GM23338 (cell line): Measurements from ENCODE around the gene ZNF665. TPM values are rescaled to one million over a fixed set of nuclear protein-coding genes. Genes with fewer than 3 reads are reported as not detected.
"Not testable (repeated sequence)": the region's sequence is repeated elsewhere in the genome, so short reads cannot be mapped to it uniquely, and the experiment has no call there.

Experiments
- ATAC-seq: fragments of 200-7000 bp; cut with Tn5 transposase; 3 replicates; pipeline ENCODE4 v1.9.1; 2020
- DNase-seq: peaks from one replicate; pipeline ENCODE4 v3.0.0-alpha.2; 2015; ENCODE audit warnings: low spot score
- H2AFZ ChIP-seq: fragments of 200-600 bp; sonication (generic); 2 replicates; pipeline ENCODE4 v1.8.0; 2016; ENCODE audit warnings: antibody characterized with exemption, mild to moderate bottlenecking, moderate library complexity
- H3F3A ChIP-seq: fragments of 200-600 bp; sonication (generic); replicated peaks from 2 replicates; pipeline ENCODE4 v1.8.0; 2017; ENCODE audit warnings: antibody characterized with exemption, mixed run types, low read depth
- H3K27ac ChIP-seq: fragments of 200-600 bp; sonication (generic); 2 replicates; pipeline ENCODE4 v1.6.1; 2016; ENCODE audit warnings: low read depth
- H3K27me3 ChIP-seq: fragments of 200-600 bp; sonication (generic); 2 replicates; pipeline ENCODE4 v1.8.0; 2016; ENCODE audit warnings: mild to moderate bottlenecking, mixed run types, moderate library complexity; ENCODE audit not compliant: insufficient read depth
- H3K36me3 ChIP-seq: fragments of 200-600 bp; sonication (generic); 2 replicates; pipeline ENCODE4 v1.8.0; 2016; ENCODE audit warnings: mild to moderate bottlenecking; ENCODE audit not compliant: insufficient read depth
- H3K4me1 ChIP-seq: fragments of 200-600 bp; sonication (generic); 2 replicates; pipeline ENCODE4 v1.8.0; 2016; ENCODE audit warnings: mild to moderate bottlenecking, moderate library complexity; ENCODE audit not compliant: insufficient read depth
- H3K4me2 ChIP-seq: fragments of 200-600 bp; sonication (generic); 2 replicates; pipeline ENCODE4 v1.7.1; 2017; ENCODE audit warnings: mixed run types
- H3K4me3 ChIP-seq: fragments of 200-600 bp; sonication (generic); 2 replicates; pipeline ENCODE4 v1.6.1; 2016; ENCODE audit warnings: mixed run types
- H3K79me2 ChIP-seq: fragments of 200-600 bp; sonication (generic); replicated peaks from 2 replicates; pipeline ENCODE4 v1.8.0; 2017; ENCODE audit warnings: mild to moderate bottlenecking; ENCODE audit not compliant: insufficient read depth
- H3K9me2 ChIP-seq: fragments of 200-600 bp; sonication (generic); 2 replicates; pipeline ENCODE4 v1.8.0; 2017; ENCODE audit not compliant: insufficient read depth
- H4K20me1 ChIP-seq: fragments of 200-600 bp; sonication (generic); replicated peaks from 2 replicates; pipeline ENCODE4 v1.8.0; 2017; ENCODE audit warnings: mild to moderate bottlenecking; ENCODE audit not compliant: insufficient read depth
- H3K27ac Mint-ChIP-seq: 2 replicates; pipeline ENCODE4 v1.8.0; 2020; ENCODE audit warnings: inconsistent platforms, mild to moderate bottlenecking, moderate library complexity, mixed read lengths
- H3K27me3 Mint-ChIP-seq: 3 replicates; pipeline ENCODE4 v1.8.0; 2022; ENCODE audit warnings: low read depth, mild to moderate bottlenecking, moderate library complexity, mixed read lengths, inconsistent platforms; ENCODE audit not compliant: insufficient read depth, poor library complexity
- H3K36me3 Mint-ChIP-seq: 3 replicates; pipeline ENCODE4 v1.8.0; 2021; ENCODE audit warnings: low read depth, mild to moderate bottlenecking, inconsistent platforms, moderate library complexity, mixed read lengths
- H3K4me1 Mint-ChIP-seq: 3 replicates; pipeline ENCODE4 v1.8.0; 2020; ENCODE audit warnings: mild to moderate bottlenecking, inconsistent platforms, mixed read lengths
- H3K4me3 Mint-ChIP-seq: 3 replicates; pipeline ENCODE4 v1.8.0; 2021; ENCODE audit warnings: moderate library complexity, mild to moderate bottlenecking, inconsistent platforms, mixed read lengths
- H3K9me3 Mint-ChIP-seq: 3 replicates; pipeline ENCODE4 v1.8.0; 2020; ENCODE audit warnings: moderate library complexity, mild to moderate bottlenecking, inconsistent platforms, mixed read lengths
- POLR2AphosphoS5 ChIP-seq: IDR thresholded peaks from 2 replicates; pipeline ENCODE4 v1.6.1; 2016; ENCODE audit warnings: antibody characterized with exemption, low read depth
- STAT1 ChIP-seq: IDR thresholded peaks from one replicate; pipeline ENCODE4 v1.6.1; 2016; ENCODE audit warnings: antibody characterized with exemption; ENCODE audit not compliant: unreplicated experiment
- ZNF114 ChIP-seq: fragments of 250-450 bp; sonication (Bioruptor Pico); IDR thresholded peaks from 2 replicates; pipeline ENCODE4 v1.5.0; 2020; ENCODE audit warnings: mild to moderate bottlenecking, moderate library complexity
- ZNF331 ChIP-seq: fragments of 250-450 bp; sonication (Bioruptor Pico); IDR thresholded peaks from 2 replicates; pipeline ENCODE4 v1.5.0; 2020; ENCODE audit warnings: low read depth, mild to moderate bottlenecking, moderate library complexity
- ZNF462 ChIP-seq: fragments of 250-450 bp; sonication (Bioruptor Pico); IDR thresholded peaks from 2 replicates; pipeline ENCODE4 v1.5.0; 2020; ENCODE audit warnings: mild to moderate bottlenecking, moderate library complexity
- polyA plus RNA-seq: library from polyadenylated mRNA; unstranded; fragments of >200 nt; fragmentation: Nextera tagmentation; extraction: Ambion mirVana; gene quantifications from 2 replicates; pipeline ENCODE4 v1.2.1, GENCODE V29; 2016
- total RNA-seq: library from RNA; depleted of rRNA; stranded (reverse); fragments of >200 nt; shearing (Covaris generic); gene quantifications from 2 replicates; pipeline ENCODE4 v1.2.3, GENCODE V29; 2014
- TF ChIP-seq, protein P1 (sequence below): IDR thresholded peaks from one replicate; pipeline ENCODE4 v1.6.1; 2018; ENCODE audit warnings: antibody characterized with exemption; ENCODE audit not compliant: unreplicated experiment
- TF ChIP-seq, protein P2 (sequence below), 2 experiments: fragments of 200-600 bp in 1 of 2; sonication (generic) in 1 of 2; conservative IDR thresholded peaks; 2 replicates each; pipeline versions ENCODE4 v1.5.1 to v1.6.1; 2016 to 2017; ENCODE audit warnings: antibody characterized with exemption in 2 of 2, low read depth in 2 of 2, mild to moderate bottlenecking in 2 of 2, moderate library complexity in 1 of 2

Gene ZNF665
- total and polyA plus RNA-seq, 2 experiments from 2014 or later, result 3.1 to 3.5 TPM

DNA sequence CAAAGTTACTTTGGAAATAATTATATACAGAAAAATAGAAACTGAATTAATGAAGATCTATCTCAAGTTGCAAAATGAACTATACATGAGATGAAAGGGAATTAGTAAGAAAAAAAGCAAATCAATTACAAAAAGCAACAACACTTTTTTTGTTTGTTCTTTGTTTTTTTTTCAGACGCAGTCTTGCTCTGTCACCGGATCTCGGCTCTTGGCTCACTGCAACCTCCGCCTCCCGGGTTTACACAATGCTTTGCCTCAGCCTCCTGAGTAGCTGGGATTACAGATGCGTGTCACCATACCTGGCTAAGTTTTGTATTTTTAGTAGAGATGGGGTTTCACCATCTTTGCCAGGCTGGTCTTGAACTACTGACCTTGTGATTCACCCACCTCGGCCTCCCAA lies 62.7 kb downstream of the ZNF665 start:
- Histone ChIP-seq H3K27me3 (peaks cover 10% of the 10 kb centered on the region; the same call in 1 of the 2 replicates), H3F3A (0 out of 2 replicates have a peak, but pooled peaks cover 3% of the 10 kb centered on the region), H3K4me2 (no peak overlapping the region), H3K79me2 (peaks cover 20% of the 10 kb centered on the region), H2AFZ (no peak overlapping the region), H3K27ac (no peak overlapping the region), H3K9me2 (no peaks in the 10 kb centered on the region), H3K4me3 (peak overlapping the region; percentile 81; the same call in 1 of the 2 replicates), H3K4me1 (peaks cover 22% of the 10 kb centered on the region), H3K36me3 (no peaks in the 10 kb centered on the region), H4K20me1 (peaks cover 7% of the 10 kb centered on the region; the same call in 1 of the 2 replicates)
- peaks cover 6% of the 10 kb centered on the region; the same call in 1 of the 3 replicates for H3K9me3 Mint-ChIP-seq
- H3K4me3 Mint-ChIP-seq, result no peak overlapping the region
- peaks cover 4% of the 10 kb centered on the region; the same call in 1 of the 3 replicates for H3K36me3 Mint-ChIP-seq
- ATAC-seq (no peak), DNase-seq (peak; percentile 20)
- TF ChIP-seq, protein P1, sequence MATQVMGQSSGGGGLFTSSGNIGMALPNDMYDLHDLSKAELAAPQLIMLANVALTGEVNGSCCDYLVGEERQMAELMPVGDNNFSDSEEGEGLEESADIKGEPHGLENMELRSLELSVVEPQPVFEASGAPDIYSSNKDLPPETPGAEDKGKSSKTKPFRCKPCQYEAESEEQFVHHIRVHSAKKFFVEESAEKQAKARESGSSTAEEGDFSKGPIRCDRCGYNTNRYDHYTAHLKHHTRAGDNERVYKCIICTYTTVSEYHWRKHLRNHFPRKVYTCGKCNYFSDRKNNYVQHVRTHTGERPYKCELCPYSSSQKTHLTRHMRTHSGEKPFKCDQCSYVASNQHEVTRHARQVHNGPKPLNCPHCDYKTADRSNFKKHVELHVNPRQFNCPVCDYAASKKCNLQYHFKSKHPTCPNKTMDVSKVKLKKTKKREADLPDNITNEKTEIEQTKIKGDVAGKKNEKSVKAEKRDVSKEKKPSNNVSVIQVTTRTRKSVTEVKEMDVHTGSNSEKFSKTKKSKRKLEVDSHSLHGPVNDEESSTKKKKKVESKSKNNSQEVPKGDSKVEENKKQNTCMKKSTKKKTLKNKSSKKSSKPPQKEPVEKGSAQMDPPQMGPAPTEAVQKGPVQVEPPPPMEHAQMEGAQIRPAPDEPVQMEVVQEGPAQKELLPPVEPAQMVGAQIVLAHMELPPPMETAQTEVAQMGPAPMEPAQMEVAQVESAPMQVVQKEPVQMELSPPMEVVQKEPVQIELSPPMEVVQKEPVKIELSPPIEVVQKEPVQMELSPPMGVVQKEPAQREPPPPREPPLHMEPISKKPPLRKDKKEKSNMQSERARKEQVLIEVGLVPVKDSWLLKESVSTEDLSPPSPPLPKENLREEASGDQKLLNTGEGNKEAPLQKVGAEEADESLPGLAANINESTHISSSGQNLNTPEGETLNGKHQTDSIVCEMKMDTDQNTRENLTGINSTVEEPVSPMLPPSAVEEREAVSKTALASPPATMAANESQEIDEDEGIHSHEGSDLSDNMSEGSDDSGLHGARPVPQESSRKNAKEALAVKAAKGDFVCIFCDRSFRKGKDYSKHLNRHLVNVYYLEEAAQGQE, result no peak
- TF ChIP-seq, protein P2, sequence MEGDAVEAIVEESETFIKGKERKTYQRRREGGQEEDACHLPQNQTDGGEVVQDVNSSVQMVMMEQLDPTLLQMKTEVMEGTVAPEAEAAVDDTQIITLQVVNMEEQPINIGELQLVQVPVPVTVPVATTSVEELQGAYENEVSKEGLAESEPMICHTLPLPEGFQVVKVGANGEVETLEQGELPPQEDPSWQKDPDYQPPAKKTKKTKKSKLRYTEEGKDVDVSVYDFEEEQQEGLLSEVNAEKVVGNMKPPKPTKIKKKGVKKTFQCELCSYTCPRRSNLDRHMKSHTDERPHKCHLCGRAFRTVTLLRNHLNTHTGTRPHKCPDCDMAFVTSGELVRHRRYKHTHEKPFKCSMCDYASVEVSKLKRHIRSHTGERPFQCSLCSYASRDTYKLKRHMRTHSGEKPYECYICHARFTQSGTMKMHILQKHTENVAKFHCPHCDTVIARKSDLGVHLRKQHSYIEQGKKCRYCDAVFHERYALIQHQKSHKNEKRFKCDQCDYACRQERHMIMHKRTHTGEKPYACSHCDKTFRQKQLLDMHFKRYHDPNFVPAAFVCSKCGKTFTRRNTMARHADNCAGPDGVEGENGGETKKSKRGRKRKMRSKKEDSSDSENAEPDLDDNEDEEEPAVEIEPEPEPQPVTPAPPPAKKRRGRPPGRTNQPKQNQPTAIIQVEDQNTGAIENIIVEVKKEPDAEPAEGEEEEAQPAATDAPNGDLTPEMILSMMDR (conservative IDR thresholded peaks at IDR 0.05; ENCODE audit: low read depth in 2 of 2), result no peak
- TF ChIP-seq POLR2AphosphoS5, result no peak
- TF ChIP-seq ZNF114, result no peak
- no peak for TF ChIP-seq STAT1
- TF ChIP-seq ZNF462 (CRISPR knock-in tag), result no peak
- TF ChIP-seq ZNF331 (CRISPR knock-in tag), result no peak
- H3K4me1 Mint-ChIP-seq, result peaks cover 26% of the 10 kb centered on the region
- H3K27me3 Mint-ChIP-seq, result peaks cover 25% of the 10 kb centered on the region
- no peak overlapping the region for H3K27ac Mint-ChIP-seq

- peaks cover 15% of the 10 kb centered on the region for H3K27me3 Mint-ChIP-seq
- not testable (repeated sequence) for H2AFZ ChIP-seq, H3K4me3 ChIP-seq, H3K4me2 ChIP-seq, H3F3A ChIP-seq, H3K27me3 ChIP-seq, H3K4me3 Mint-ChIP-seq, H3K9me2 ChIP-seq, H4K20me1 ChIP-seq, H3K9me3 Mint-ChIP-seq, H3K27ac ChIP-seq, H3K36me3 ChIP-seq, DNase-seq, H3K36me3 Mint-ChIP-seq
- ATAC-seq, result peak; percentile 53; the same call in 2 of the 3 replicates
- H3K4me1 Mint-ChIP-seq, result peaks cover 18% of the 10 kb centered on the region
- 0 out of 2 replicates have a peak overlapping the region, but pooled peaks have one; percentile 51 for H3K27ac Mint-ChIP-seq
- Histone ChIP-seq H3K79me2 (peaks cover 20% of the 10 kb centered on the region), H3K4me1 (peaks cover 14% of the 10 kb centered on the region)
Measured at GRCh38 chr19:53126733-53127526, 66.2 kb downstream of the ZNF665 start.
